ENCODE measurements around the gene IL1B.

IL1B gene

GRCh38 chr2:112829101-112829960, 7.2 kb downstream of the IL1B start:
- no peak for DNase-seq

- no peak for DNase-seq
Measured at GRCh38 chr2:112828251-112828691, 8.3 kb downstream of the IL1B start.

- no peak for DNase-seq
Measured at GRCh38 chr2:112827604-112828185, 8.9 kb downstream of the IL1B start.

- DNase-seq: no peak
Measured at GRCh38 chr2:112827009-112827408, 9.6 kb downstream of the IL1B start.

DNA sequence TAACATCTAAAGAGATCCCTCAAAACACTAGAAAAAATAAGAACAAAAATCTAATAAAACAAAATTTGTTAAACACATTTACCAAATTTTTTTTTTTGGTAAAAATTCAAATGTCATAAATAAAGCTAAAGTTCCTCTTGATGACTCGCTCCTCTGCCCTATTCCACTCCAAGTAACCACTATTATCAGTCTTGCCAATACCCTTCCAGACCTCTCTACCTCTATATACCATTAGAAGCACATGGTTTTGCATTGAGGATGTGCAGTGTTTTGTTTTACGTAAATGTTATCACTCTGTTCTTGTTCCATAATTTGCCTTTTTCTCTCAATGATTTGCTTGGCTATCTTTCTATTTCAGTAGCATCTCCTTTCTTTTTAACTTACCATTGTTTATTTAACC, 10.9 kb downstream of the IL1B start:
- no peak for DNase-seq

DNA sequence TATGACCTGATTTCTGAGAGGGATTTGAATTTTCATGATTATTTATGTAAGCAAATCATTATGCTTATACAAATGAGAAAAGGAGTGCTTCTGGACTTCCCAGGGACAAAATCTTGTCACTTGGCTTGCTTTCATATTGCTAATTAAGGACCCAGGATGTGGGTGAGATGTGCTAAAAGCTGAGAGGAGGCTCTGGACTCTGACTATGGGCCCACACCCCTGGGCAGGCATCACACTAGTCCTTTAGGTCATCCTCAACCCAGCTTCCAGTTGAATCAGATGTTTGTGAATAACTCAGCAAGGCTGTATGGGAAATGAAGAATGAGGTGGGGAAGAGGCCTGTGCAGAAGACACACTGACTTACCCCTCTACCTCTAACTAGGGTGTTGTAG, 11.9 kb downstream of the IL1B start:
- no peak for DNase-seq

DNA sequence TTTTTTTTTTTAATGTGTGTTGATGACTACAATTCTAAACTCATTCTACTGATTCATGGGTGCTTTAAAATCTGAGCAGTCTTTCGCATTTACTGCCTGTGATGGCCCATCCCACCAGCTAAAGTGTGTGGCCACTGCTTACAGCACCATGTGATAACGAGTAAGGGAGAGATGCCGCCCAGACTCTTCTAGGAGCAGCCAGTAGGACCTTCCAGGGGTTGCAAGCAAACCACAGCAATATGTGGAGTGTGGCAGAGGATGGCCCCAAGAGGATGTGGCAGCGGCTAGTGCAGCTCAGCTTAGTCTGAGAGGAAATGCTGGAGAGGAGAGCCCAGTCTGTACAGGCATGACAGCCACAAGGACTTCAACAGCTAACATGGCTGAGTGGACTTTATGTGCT, 14.9 kb downstream of the IL1B start:
- peak; percentile 83 to 88 for DNase-seq

GRCh38 chr2:112821142-112821541, 15.4 kb downstream of the IL1B start:
- no peak for DNase-seq

- no peak for DNase-seq
Measured at GRCh38 chr2:112820343-112820742, 16.2 kb downstream of the IL1B start.

DNA sequence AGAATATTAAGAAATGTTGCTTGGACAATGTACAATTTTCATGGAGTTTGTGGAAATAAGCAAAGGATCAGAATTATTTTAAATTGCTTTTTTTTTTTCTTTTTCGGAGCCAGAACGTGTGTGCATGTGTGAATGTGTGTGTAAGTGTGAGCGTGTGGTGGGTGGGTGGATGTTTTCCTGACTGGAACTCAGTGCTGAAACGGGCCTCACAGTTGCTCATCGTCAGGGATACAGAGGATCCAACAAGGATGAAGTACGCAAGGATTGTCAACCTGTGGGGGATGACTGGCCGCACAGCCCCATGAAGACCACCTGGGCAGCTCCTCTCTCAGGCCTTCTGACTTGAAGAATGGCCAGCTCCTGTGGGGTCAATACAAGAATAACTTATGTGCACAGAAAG, 17.5 kb downstream of the IL1B start:
- DNase-seq: no peak

DNA sequence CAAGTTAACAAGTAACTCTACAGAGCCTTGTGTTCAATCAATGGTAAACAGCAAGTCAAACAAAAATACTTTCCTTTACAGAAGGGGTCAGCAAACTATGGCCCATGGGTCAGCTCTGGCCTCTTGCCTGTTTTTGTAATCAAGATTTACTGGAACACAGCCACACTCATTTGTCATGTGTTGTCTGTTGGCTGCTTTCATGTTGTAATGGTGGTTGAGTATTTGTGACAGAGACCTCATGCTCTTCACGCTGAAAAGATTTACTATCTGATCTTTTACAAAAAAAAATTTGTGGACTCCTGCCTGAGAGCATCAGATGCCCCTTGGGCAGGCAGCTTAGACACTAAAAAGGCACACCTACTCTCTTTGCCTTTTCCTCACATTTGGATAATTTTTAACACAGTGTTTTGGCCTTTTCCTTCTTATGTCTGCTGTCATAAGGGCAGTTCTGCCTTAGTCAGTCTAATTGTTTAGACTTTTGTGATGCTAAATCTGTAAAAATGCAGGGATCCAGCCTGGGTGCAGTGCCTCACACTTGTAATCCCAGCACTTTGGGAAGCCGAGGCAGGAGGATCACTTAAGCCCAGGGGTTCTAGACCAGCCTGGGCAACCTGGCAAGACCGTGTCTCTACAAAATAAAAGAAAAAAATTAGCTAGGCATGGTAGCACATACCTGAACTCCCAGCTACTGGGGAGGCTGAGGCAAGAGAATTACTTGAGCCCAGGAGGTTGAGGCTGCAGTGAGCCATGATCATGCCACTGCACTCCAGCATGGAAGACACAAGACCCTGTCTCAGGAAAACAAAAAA, 18.3 kb downstream of the IL1B start:
- DNase-seq: no peak

DNA sequence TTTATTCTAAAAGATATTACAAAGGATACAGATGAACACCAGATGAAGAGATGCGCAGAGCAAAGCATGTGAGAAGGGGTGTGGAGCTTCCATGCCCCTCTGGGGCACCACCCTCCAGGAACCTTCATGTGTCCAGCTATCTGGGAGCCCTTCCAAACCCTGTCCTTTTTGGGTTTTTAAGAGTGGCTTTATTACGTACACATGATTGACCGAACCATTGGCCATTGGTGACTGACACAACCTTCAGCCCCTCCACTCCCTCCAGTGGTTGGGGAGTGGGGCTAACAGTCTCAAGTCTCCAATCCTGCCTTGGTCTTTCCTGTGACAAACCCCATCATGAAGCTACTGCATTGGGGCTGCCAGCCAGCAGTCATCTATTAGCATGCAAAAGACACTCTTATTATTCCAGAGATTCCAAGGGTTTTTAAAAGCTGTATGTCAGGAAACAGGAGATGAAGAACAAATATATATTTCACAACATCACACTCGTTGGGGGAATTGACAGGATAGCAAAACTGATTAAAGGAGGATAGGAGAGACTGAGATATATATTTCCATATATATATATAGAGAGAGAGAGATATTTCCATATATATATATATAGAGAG, 19.4 kb downstream of the IL1B start:
- no peak for DNase-seq

GRCh38 chr2:112814278-112814677, 22.3 kb downstream of the IL1B start:
- DNase-seq: no peak

- no peak for DNase-seq
Measured at GRCh38 chr2:112813280-112813966, 23.2 kb downstream of the IL1B start.

DNA sequence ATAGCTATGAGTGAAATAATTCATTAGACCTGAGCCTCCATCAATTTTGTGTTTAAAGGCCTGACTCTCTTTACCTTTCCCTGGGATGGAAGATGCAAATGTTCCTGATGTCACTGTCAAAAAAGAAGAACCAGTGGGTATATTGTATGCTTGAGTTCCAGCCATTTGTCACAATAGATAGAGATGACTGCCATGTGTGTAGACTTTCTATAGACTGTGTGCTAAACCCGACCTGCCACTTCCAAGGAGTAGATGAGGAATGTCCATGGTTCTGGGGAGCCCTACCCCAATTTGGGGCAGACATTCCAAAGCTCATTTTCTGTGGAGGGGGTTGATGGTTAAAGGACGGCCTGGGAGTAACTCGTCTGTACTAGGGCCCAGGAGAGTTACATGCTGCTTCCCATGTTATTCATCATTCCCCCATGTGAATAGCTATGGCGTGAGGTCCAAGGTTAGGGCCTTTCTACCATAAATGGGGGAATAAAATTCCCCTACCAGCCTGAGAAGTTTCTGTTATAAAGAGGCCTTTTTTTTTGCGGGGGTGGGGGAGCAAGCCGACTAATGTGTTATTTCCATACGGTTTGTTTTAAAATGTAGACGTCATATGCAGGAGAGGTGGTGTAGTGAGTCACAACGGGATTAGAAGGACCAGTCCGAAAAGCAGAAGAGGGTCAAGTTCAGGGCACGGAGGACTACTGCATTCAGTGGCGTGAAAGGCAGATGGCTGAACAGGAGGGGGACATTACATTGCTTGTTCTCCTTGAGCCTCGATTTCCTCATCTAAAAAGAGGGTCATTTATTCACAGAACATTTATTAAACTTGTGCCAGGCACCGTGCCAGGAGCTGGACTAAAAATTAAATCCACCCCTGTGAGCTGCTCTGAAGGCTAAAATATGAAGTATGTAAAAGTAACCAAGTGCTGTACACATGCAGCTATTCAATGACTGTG, 24.0 kb downstream of the IL1B start:
- DNase-seq: no peak

DNA sequence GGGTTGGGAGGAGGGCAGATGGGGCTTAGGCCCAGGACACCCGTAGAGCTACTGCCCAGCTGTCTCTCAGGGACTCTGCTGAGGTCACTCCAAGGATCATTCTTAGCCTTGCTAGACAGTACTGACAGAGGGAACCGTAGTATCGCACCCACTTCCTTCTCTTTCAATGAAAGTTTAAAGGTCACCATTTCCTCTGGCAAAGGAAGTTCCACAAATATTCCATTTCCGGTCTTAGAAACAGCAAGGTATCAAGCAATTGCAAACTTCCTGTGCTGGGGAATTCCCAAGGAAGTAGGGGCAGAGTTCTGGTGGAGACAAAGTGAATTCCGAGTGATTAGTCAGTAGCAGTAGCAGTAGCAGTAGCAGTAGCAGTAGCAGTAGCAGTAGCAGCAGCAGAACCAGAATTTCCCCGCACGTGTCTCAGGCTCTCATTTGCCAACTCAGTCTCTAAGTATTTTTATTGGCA, 24.7 kb downstream of the IL1B start:
- DNase-seq: no peak

GRCh38 chr2:112811276-112811831, 25.2 kb downstream of the IL1B start:
- no peak for DNase-seq

GRCh38 chr2:112809112-112809511, 27.5 kb downstream of the IL1B start:
- DNase-seq: no peak

DNA sequence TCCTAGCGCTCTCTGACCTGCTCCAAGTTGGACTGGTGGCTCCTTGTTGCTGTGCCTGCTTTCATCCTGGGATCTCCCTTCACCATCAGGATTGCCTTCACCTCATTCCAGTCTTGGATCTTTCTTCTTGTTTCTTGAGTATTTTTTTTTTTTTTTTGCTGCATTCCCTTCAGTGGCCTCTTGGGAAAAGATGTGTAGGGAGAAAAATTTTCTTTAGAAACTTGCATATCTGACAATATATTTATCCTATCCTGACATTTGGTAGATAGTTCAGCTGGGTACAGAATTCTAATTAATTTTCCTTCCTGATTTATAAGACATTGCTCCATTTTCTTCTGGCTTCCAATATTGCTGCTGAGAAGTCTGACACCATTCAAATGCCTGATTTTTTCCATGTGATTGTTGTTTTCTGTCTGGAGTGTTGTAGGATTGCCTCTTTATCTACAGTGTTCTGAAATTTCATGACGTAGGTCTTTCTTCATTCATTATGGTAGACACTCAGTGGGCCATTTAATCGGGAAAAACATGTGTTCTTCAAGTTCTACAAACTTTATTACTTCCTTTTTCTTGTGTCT, 29.3 kb downstream of the IL1B start:
- DNase-seq: peak in 1 of 2 experiments; percentile 19

GRCh38 chr2:112805542-112805941, 31.0 kb downstream of the IL1B start:
- no peak for DNase-seq

Measured in Kasumi-1 (cell line).